Neuronal stem cell (in vitro differentiated cells): Measurements from ENCODE around the gene ADCK2.

Experiments
- DNase-seq: peaks from one replicate; pipeline ENCODE4 v3.0.0-alpha.2; 2013; ENCODE audit warnings: low spot score
- H2AFZ ChIP-seq: one replicate; pipeline ENCODE4 v1.6.1; 2013; ENCODE audit warnings: mild to moderate bottlenecking, low read length, inconsistent platforms
- H2AK5ac ChIP-seq: 2 replicates; pipeline ENCODE4 v1.6.1; 2013; ENCODE audit warnings: low read depth, mild to moderate bottlenecking, inconsistent platforms, low read length, moderate library complexity, mixed read lengths
- H2BK120ac ChIP-seq: 2 replicates; pipeline ENCODE4 v1.6.1; 2013; ENCODE audit warnings: low read depth, mild to moderate bottlenecking, inconsistent platforms, low read length, moderate library complexity, mixed read lengths
- H2BK12ac ChIP-seq: one replicate; pipeline ENCODE4 v1.6.1; 2013; ENCODE audit warnings: low read length, inconsistent platforms
- H2BK15ac ChIP-seq: 2 replicates; pipeline ENCODE4 v1.6.1; 2013; ENCODE audit warnings: mild to moderate bottlenecking, low read length, inconsistent platforms, mixed read lengths
- H2BK5ac ChIP-seq: one replicate; pipeline ENCODE4 v1.6.1; 2013; ENCODE audit warnings: inconsistent platforms, mild to moderate bottlenecking, low read length, moderate library complexity
- H3K14ac ChIP-seq: one replicate; pipeline ENCODE4 v1.6.1; 2013; ENCODE audit warnings: low read length, inconsistent platforms
- H3K18ac ChIP-seq: 2 replicates; pipeline ENCODE4 v1.6.1; 2013; ENCODE audit warnings: low read length, inconsistent platforms
- H3K23ac ChIP-seq: 2 replicates; pipeline ENCODE4 v1.6.1; 2013; ENCODE audit warnings: low read depth, mild to moderate bottlenecking, mixed read lengths, low read length, inconsistent platforms; ENCODE audit not compliant: poor library complexity
- H3K27ac ChIP-seq: replicated peaks from 3 replicates; pipeline ENCODE4 v1.5.1; 2013; ENCODE audit warnings: low read length, inconsistent platforms
- H3K27me3 ChIP-seq, 3 experiments: 2 replicates each; pipeline ENCODE4 v1.6.1; 2013; ENCODE audit warnings: low read length in 3 of 3, mild to moderate bottlenecking in 2 of 3, inconsistent platforms in 1 of 3, low read depth in 1 of 3, mixed read lengths in 1 of 3, moderate library complexity in 1 of 3; ENCODE audit not compliant: control insufficient read depth in 3 of 3, insufficient read depth in 3 of 3
- H3K36me3 ChIP-seq, 2 donors: replicated peaks in 1 of 2; 2 replicates each; pipeline ENCODE4 v1.6.1; 2013; ENCODE audit warnings: low read length in 2 of 2; ENCODE audit not compliant: control insufficient read depth in 2 of 2, insufficient read depth in 2 of 2
- H3K4ac ChIP-seq: 2 replicates; pipeline ENCODE4 v1.6.1; 2013; ENCODE audit warnings: inconsistent platforms, mild to moderate bottlenecking, low read length, moderate library complexity
- H3K4me1 ChIP-seq, 2 donors: 1 replicate in 1 of 2; 2 replicates in 1 of 2; pipeline ENCODE4 v1.6.1; 2013; ENCODE audit warnings: low read length in 2 of 2, low read depth in 1 of 2; ENCODE audit not compliant: control insufficient read depth in 2 of 2, insufficient read depth in 1 of 2
- H3K4me2 ChIP-seq: one replicate; pipeline ENCODE4 v1.6.1; 2013; ENCODE audit warnings: mild to moderate bottlenecking, low read length, inconsistent platforms; ENCODE audit not compliant: insufficient read depth, poor library complexity, severe bottlenecking
- H3K4me3 ChIP-seq, 2 donors: 2 replicates each; pipeline ENCODE4 v1.5.1; 2013; ENCODE audit warnings: low read length in 2 of 2, mild to moderate bottlenecking in 2 of 2, inconsistent platforms in 1 of 2, moderate library complexity in 1 of 2
- H3K79me1 ChIP-seq: one replicate; pipeline ENCODE4 v1.6.1; 2013; ENCODE audit warnings: low read depth, mild to moderate bottlenecking, inconsistent platforms, low read length, moderate library complexity
- H3K9ac ChIP-seq: one replicate; pipeline ENCODE4 v1.6.1; 2013; ENCODE audit warnings: mild to moderate bottlenecking, low read depth, low read length, inconsistent platforms; ENCODE audit not compliant: poor library complexity
- H3K9me3 ChIP-seq, 2 donors: replicated peaks in 1 of 2; 2 replicates each; pipeline versions ENCODE3 to v1.6.1; 2013; ENCODE audit warnings: low read length in 2 of 2, mild to moderate bottlenecking in 2 of 2, inconsistent platforms in 1 of 2, low read depth in 1 of 2, mixed read lengths in 1 of 2, moderate library complexity in 1 of 2; ENCODE audit not compliant: control insufficient read depth in 2 of 2, insufficient read depth in 1 of 2
- H4K8ac ChIP-seq: one replicate; pipeline ENCODE4 v1.6.1; 2013; ENCODE audit warnings: low read depth, mild to moderate bottlenecking, inconsistent platforms, low read length, moderate library complexity
- H4K91ac ChIP-seq: one replicate; pipeline ENCODE4 v1.6.1; 2013; ENCODE audit warnings: low read length, low read depth, mild to moderate bottlenecking, inconsistent platforms; ENCODE audit not compliant: poor library complexity
- WGBS, 2 donors: extraction: QIAGEN DNeasy Blood & Tissue Kit; methylation state at CpG; one replicate each; pipeline ENCODE4 v1.1.7; 2013; ENCODE audit warnings: missing lambda C conversion rate in 2 of 2, mixed read lengths in 1 of 2; ENCODE audit not compliant: insufficient read length in 2 of 2, insufficient replicate concordance in 1 of 2; ENCODE audit errors: extremely low coverage in 2 of 2; 5-methylcytosine and 5-hydroxymethylcytosine counted together

ADCK2 gene

GRCh38 chr7:140724706-140725105 is 52.0 kb downstream of the ADCK2 start:
- no peak overlapping the region for H2BK120ac ChIP-seq
- no peak overlapping the region for H3K23ac ChIP-seq
- no peak overlapping the region for H4K8ac ChIP-seq

GRCh38 chr7:140726281-140726680 is 53.5 kb downstream of the ADCK2 start:
- Histone ChIP-seq H2AK5ac (no peak overlapping the region), H3K4ac (no peak overlapping the region), H4K8ac (no peak overlapping the region), H3K9ac (no peak overlapping the region), H3K23ac (no peak overlapping the region), H3K14ac (no peak overlapping the region), H3K27me3 (no peaks in the 10 kb centered on the region), H2AFZ (no peak overlapping the region), H3K4me2 (no peak overlapping the region), H2BK120ac (no peak overlapping the region), H2BK15ac (no peak overlapping the region), H3K4me3 (no peak overlapping the region), H3K36me3 (peaks cover 2 to 52% of the 10 kb centered on the region in 2 donors), H3K79me1 (no peaks in the 10 kb centered on the region), H3K9me3 (no peaks in the 10 kb centered on the region), H3K27ac (no peak overlapping the region), H2BK12ac (no peak overlapping the region), H2BK5ac (no peak overlapping the region), H3K4me1 (peaks cover 0 to 6% of the 10 kb centered on the region in 2 donors), H3K18ac (no peak overlapping the region), H4K91ac (no peak overlapping the region)
- WGBS, 2 donors: no CpG with 5 or more reads among the region's 2 CpGs
- DNase-seq: no peak

More at GRCh38 chr7:140724706-140725105, 52.0 kb downstream of the ADCK2 start:
- WGBS, 2 donors: no CpG with 5 or more reads among the region's 1 CpG
- Histone ChIP-seq H3K4me1 (peaks cover 0 to 6% of the 10 kb centered on the region in 2 donors), H3K14ac (no peak overlapping the region), H3K79me1 (no peaks in the 10 kb centered on the region), H3K4me2 (no peak overlapping the region), H3K27ac (no peak overlapping the region), H3K36me3 (peaks cover 0 to 42% of the 10 kb centered on the region in 2 donors), H3K9ac (no peak overlapping the region), H2BK15ac (no peak overlapping the region), H3K4ac (no peak overlapping the region), H4K91ac (no peak overlapping the region), H2BK12ac (no peak overlapping the region), H2AFZ (no peak overlapping the region), H3K18ac (no peak overlapping the region), H2AK5ac (no peak overlapping the region), H2BK5ac (no peak overlapping the region), H3K4me3 (no peak overlapping the region), H3K9me3 (no peaks in the 10 kb centered on the region), H3K27me3 (no peaks in the 10 kb centered on the region)
- DNase-seq: no peak

- Histone ChIP-seq H3K27me3 (no peaks in the 10 kb centered on the region), H3K36me3 (peaks cover 2 to 60% of the 10 kb centered on the region in 2 donors), H3K9me3 (no peaks in the 10 kb centered on the region), H2AK5ac (no peak overlapping the region), H2BK12ac (no peak overlapping the region), H3K27ac (no peak overlapping the region), H3K9ac (no peak overlapping the region), H2AFZ (no peak overlapping the region), H3K79me1 (no peaks in the 10 kb centered on the region), H2BK15ac (no peak overlapping the region), H3K18ac (no peak overlapping the region), H2BK5ac (no peak overlapping the region), H3K14ac (no peak overlapping the region), H2BK120ac (no peak overlapping the region), H3K4ac (no peak overlapping the region), H3K4me2 (no peak overlapping the region), H3K23ac (no peak overlapping the region), H4K91ac (no peak overlapping the region), H3K4me3 (no peak overlapping the region), H3K4me1 (peaks cover 0 to 4% of the 10 kb centered on the region in 2 donors), H4K8ac (no peak overlapping the region)
- no peak for DNase-seq
- WGBS, 2 donors: no CpG with 5 or more reads among the region's 2 CpGs
Observed at GRCh38 chr7:140732416-140732815, 59.7 kb downstream of the ADCK2 start.

- no peak overlapping the region for H2BK15ac ChIP-seq
- H3K27ac ChIP-seq: no peak overlapping the region
- H3K4me3 ChIP-seq: no peak overlapping the region
- H3K4me1 ChIP-seq: no peaks in the 10 kb centered on the region
- no peak overlapping the region for H3K4me2 ChIP-seq
- H2BK12ac ChIP-seq: no peak overlapping the region
- H3K23ac ChIP-seq: no peak overlapping the region
- no peak overlapping the region for H4K8ac ChIP-seq
- no peak overlapping the region for H2AFZ ChIP-seq
- no peak overlapping the region for H2BK120ac ChIP-seq
- H4K91ac ChIP-seq: no peak overlapping the region
- no peak overlapping the region for H2BK5ac ChIP-seq
- H3K27me3 ChIP-seq: no peaks in the 10 kb centered on the region
- no peaks in the 10 kb centered on the region for H3K79me1 ChIP-seq
- H2AK5ac ChIP-seq: no peak overlapping the region
- WGBS, 2 donors: no CpG with 5 or more reads among the region's 2 CpGs
- no peak overlapping the region for H3K9ac ChIP-seq
- H3K14ac ChIP-seq: no peak overlapping the region
- no peak overlapping the region for H3K18ac ChIP-seq
- no peaks in the 10 kb centered on the region for H3K9me3 ChIP-seq
- no peak for DNase-seq
- H3K36me3 ChIP-seq: peaks cover 2 to 65% of the 10 kb centered on the region in 2 donors
- no peak overlapping the region for H3K4ac ChIP-seq
Observed at GRCh38 chr7:140734096-140734495, 61.4 kb downstream of the ADCK2 start.
